B cell (primary cell): Measurements from ENCODE around the gene PRRT2.

Experiments used
- EZH2 ChIP-seq: IDR thresholded peaks from 2 replicates; pipeline ENCODE4 v1.6.1; 2012; ENCODE audit warnings: borderline replicate concordance, low read depth, mild to moderate bottlenecking, moderate library complexity, low read length; ENCODE audit not compliant: insufficient read depth, poor library complexity, severe bottlenecking
- TF ChIP-seq, protein P1 (sequence below): fragments of 200-600 bp; IDR thresholded peaks from one replicate; pipeline ENCODE4 v1.8.0; 2022; ENCODE audit warnings: antibody characterized with exemption, mild to moderate bottlenecking

DNA sequence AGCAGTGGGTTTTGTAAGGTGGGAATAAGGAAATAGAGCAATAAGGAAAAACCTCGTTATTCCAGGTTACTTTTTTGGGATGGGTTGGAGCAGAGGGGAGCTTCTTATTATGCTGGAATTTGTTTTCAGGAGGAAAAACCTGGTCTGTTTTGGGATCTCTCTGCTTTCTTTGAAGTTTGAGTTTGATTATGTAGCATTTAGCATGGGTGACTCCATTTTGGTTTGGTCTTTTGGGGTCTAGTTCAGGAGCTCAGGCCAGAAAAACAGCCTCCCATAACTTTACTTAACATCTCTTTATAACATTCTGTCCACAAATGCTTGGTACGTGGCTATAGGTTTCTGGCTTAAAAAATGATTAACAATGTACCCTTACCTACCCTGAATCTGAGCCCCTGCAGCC lies 42.5 kb upstream of the PRRT2 start:
- TF ChIP-seq, protein P1, sequence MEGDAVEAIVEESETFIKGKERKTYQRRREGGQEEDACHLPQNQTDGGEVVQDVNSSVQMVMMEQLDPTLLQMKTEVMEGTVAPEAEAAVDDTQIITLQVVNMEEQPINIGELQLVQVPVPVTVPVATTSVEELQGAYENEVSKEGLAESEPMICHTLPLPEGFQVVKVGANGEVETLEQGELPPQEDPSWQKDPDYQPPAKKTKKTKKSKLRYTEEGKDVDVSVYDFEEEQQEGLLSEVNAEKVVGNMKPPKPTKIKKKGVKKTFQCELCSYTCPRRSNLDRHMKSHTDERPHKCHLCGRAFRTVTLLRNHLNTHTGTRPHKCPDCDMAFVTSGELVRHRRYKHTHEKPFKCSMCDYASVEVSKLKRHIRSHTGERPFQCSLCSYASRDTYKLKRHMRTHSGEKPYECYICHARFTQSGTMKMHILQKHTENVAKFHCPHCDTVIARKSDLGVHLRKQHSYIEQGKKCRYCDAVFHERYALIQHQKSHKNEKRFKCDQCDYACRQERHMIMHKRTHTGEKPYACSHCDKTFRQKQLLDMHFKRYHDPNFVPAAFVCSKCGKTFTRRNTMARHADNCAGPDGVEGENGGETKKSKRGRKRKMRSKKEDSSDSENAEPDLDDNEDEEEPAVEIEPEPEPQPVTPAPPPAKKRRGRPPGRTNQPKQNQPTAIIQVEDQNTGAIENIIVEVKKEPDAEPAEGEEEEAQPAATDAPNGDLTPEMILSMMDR, result no peak
- TF ChIP-seq EZH2, result no peak
